ENCODE measurements around the gene IQCM.

The IQCM gene

DNA sequence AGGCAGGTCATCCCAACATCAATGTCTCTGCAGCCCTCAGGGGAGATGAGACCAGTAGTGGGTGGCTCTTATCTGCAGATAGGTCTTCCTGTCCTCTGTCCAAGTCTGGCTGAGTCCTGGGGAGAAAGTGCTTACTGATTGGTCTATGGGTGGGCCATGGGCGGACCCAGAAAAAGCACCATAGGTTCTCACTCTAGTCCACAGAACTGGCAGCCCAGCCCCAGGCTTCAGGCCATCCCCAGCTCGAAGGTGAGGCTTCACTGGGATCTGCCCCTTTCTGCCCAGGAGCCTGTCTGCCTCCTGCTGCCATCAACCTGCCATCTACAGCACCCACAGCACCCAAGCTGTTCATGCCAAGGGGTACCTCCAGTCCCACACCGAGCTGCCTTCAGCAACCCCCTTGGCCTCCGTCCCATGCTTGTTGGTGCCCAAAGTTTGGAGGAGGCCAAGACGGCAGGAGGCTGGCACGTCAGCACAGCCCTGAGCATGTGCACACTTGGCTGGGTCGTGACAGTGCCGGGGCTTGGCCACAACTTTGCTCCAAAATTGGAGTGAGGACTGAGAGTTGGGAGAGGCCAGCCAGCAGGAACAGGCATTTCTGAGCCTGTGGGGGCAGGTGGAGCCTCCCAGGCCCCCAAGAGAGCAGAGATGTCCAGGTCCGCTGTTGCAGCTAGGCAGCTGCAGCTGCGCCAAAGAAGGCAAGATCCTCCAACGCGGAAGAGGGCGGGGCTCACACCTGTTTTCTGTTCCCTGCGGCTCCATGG lies 99.6 kb downstream of the IQCM start (continued):
- TF ChIP-seq TSHZ1 (tag by site-specific recombination; IDR thresholded peaks at IDR 0.05; ENCODE audit: borderline replicate concordance) (no peak), ZNF23 (tag by site-specific recombination; IDR thresholded peaks at IDR 0.05; ENCODE audit: borderline replicate concordance) (no peak), ZNF175 (tag by site-specific recombination; IDR thresholded peaks at IDR 0.05) (no peak), SP7 (tag by site-specific recombination; IDR thresholded peaks at IDR 0.05) (no peak), ZNF16 (tag by site-specific recombination; IDR thresholded peaks at IDR 0.05; ENCODE audit: low read depth) (no peak)
- TF ChIP-seq, protein P1, sequence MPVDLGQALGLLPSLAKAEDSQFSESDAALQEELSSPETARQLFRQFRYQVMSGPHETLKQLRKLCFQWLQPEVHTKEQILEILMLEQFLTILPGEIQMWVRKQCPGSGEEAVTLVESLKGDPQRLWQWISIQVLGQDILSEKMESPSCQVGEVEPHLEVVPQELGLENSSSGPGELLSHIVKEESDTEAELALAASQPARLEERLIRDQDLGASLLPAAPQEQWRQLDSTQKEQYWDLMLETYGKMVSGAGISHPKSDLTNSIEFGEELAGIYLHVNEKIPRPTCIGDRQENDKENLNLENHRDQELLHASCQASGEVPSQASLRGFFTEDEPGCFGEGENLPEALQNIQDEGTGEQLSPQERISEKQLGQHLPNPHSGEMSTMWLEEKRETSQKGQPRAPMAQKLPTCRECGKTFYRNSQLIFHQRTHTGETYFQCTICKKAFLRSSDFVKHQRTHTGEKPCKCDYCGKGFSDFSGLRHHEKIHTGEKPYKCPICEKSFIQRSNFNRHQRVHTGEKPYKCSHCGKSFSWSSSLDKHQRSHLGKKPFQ (tag by site-specific recombination; IDR thresholded peaks at IDR 0.05), result no peak

GRCh38 chr4:149713031-149713430 lies 102.6 kb downstream of the IQCM start:
- TF ChIP-seq, protein P2, sequence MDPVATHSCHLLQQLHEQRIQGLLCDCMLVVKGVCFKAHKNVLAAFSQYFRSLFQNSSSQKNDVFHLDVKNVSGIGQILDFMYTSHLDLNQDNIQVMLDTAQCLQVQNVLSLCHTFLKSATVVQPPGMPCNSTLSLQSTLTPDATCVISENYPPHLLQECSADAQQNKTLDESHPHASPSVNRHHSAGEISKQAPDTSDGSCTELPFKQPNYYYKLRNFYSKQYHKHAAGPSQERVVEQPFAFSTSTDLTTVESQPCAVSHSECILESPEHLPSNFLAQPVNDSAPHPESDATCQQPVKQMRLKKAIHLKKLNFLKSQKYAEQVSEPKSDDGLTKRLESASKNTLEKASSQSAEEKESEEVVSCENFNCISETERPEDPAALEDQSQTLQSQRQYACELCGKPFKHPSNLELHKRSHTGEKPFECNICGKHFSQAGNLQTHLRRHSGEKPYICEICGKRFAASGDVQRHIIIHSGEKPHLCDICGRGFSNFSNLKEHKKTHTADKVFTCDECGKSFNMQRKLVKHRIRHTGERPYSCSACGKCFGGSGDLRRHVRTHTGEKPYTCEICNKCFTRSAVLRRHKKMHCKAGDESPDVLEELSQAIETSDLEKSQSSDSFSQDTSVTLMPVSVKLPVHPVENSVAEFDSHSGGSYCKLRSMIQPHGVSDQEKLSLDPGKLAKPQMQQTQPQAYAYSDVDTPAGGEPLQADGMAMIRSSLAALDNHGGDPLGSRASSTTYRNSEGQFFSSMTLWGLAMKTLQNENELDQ (tag by site-specific recombination; IDR thresholded peaks at IDR 0.05; ENCODE audit: low read depth), result no peak
- TF ChIP-seq INSM2 (tag by site-specific recombination; IDR thresholded peaks at IDR 0.05) (no peak), FEZF1 (tag by site-specific recombination; IDR thresholded peaks at IDR 0.05) (no peak), HOXA7 (CRISPR knock-in tag; IDR thresholded peaks at IDR 0.05; ENCODE audit: borderline replicate concordance) (no peak), ZNF555 (tag by site-specific recombination; conservative IDR thresholded peaks at IDR 0.05) (no peak), ZNF658 (tag by site-specific recombination; IDR thresholded peaks at IDR 0.05) (no peak), WT1 (tag by site-specific recombination; IDR thresholded peaks at IDR 0.05) (no peak)
- TF ChIP-seq, protein P3, sequence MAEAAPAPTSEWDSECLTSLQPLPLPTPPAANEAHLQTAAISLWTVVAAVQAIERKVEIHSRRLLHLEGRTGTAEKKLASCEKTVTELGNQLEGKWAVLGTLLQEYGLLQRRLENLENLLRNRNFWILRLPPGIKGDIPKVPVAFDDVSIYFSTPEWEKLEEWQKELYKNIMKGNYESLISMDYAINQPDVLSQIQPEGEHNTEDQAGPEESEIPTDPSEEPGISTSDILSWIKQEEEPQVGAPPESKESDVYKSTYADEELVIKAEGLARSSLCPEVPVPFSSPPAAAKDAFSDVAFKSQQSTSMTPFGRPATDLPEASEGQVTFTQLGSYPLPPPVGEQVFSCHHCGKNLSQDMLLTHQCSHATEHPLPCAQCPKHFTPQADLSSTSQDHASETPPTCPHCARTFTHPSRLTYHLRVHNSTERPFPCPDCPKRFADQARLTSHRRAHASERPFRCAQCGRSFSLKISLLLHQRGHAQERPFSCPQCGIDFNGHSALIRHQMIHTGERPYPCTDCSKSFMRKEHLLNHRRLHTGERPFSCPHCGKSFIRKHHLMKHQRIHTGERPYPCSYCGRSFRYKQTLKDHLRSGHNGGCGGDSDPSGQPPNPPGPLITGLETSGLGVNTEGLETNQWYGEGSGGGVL (tag by site-specific recombination; IDR thresholded peaks at IDR 0.05), result no peak
- TF ChIP-seq, protein P4, sequence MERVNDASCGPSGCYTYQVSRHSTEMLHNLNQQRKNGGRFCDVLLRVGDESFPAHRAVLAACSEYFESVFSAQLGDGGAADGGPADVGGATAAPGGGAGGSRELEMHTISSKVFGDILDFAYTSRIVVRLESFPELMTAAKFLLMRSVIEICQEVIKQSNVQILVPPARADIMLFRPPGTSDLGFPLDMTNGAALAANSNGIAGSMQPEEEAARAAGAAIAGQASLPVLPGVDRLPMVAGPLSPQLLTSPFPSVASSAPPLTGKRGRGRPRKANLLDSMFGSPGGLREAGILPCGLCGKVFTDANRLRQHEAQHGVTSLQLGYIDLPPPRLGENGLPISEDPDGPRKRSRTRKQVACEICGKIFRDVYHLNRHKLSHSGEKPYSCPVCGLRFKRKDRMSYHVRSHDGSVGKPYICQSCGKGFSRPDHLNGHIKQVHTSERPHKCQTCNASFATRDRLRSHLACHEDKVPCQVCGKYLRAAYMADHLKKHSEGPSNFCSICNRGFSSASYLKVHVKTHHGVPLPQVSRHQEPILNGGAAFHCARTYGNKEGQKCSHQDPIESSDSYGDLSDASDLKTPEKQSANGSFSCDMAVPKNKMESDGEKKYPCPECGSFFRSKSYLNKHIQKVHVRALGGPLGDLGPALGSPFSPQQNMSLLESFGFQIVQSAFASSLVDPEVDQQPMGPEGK (tag by site-specific recombination; IDR thresholded peaks at IDR 0.05), result no peak
- ChIA-PET CTCF (no interaction called here), POLR2A (no interaction called here)
- Histone ChIP-seq H3K4me1 (ENCODE audit: control insufficient read depth, insufficient read depth, low read length) (no peaks in the 10 kb centered on the region), H3K9me3 (ENCODE audit: control insufficient read depth, insufficient read depth, low read depth, low read length) (no peaks in the 10 kb centered on the region), H3K4me3 (ENCODE audit: low read depth, low read length) (no peak overlapping the region), H3K27ac (ENCODE audit: extremely low read depth, low read depth, low read length) (no peak overlapping the region), H3K36me3 (ENCODE audit: control insufficient read depth in 2 of 2, insufficient read depth in 1 of 2, low read length in 2 of 2) (no peaks in the 10 kb centered on the region)
